IMR-90 (cell line): ENCODE results near the gene RFC2.

Experiments used
- RAD21 ChIP-seq: IDR thresholded peaks from 2 replicates; pipeline ENCODE4 v1.6.1; 2012; ENCODE audit warnings: low read length, improper control_type of control experiment
- TF ChIP-seq, protein P1 (sequence below): conservative IDR thresholded peaks from 2 replicates; pipeline ENCODE4 v1.5.1; 2012; ENCODE audit warnings: mild to moderate bottlenecking, low read depth, low read length, improper control_type of control experiment

DNA sequence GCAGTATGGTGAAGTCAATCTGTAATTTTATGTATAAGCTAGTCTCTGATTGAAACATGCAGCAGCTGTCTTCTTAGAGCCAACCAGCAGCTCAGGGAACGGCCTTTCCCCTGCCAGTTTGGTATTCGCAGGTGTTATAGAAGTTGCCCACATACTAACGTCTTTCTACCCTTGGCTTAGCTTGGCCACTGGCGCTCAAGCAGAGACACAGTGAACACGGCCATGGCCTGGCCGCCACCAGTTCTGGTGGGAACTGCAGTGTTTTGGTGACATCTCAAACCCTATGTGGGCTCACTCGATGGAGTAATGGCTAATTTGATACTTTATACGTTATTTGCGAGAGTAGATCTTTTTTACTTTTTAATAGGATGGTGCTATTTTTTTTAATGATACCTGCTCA is 63.0 kb downstream of the RFC2 start:
- TF ChIP-seq, protein P1, sequence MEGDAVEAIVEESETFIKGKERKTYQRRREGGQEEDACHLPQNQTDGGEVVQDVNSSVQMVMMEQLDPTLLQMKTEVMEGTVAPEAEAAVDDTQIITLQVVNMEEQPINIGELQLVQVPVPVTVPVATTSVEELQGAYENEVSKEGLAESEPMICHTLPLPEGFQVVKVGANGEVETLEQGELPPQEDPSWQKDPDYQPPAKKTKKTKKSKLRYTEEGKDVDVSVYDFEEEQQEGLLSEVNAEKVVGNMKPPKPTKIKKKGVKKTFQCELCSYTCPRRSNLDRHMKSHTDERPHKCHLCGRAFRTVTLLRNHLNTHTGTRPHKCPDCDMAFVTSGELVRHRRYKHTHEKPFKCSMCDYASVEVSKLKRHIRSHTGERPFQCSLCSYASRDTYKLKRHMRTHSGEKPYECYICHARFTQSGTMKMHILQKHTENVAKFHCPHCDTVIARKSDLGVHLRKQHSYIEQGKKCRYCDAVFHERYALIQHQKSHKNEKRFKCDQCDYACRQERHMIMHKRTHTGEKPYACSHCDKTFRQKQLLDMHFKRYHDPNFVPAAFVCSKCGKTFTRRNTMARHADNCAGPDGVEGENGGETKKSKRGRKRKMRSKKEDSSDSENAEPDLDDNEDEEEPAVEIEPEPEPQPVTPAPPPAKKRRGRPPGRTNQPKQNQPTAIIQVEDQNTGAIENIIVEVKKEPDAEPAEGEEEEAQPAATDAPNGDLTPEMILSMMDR = no peak
- no peak for TF ChIP-seq RAD21
